NCI-H2081 (cell line): ENCODE results near the gene CD4.
A peak's percentile ranks its signal among the peaks of the same experiment; 100 is the strongest.

ENCODE experiments used
- DNase-seq, 2 experiments: peaks; one replicate each; lab custom pipeline; 2025; lab: John Stamatoyannopoulos, UW

The CD4 gene

DNA sequence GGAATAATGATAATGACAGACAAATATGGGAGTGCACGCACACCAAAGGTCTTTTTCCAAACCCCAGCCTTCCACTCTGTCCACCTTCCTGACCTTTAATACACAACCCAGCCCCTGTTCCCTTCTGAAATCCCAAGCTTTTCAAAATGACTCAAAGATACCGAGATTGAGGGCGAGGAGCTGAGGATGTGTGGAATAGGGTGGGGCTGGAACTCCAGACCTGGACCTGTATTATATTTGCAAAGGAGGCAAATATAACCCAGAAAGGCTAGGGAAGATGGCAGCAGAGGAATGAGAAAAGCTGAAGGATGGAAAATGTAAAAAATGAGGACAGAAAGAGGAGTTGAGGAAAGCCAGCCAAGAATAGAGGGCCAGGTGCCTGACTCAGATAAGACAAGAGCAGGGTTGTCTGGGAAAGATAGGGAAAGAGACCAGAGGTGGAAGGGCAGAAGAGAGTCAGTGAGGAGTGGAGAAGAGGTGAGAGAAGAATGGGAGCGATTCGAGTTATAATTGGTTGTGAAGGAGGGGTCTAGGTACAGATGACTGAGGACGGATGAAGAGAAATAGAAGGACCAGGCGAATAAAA, 24.2 kb upstream of the CD4 start:
- DNase-seq = no peak

DNA sequence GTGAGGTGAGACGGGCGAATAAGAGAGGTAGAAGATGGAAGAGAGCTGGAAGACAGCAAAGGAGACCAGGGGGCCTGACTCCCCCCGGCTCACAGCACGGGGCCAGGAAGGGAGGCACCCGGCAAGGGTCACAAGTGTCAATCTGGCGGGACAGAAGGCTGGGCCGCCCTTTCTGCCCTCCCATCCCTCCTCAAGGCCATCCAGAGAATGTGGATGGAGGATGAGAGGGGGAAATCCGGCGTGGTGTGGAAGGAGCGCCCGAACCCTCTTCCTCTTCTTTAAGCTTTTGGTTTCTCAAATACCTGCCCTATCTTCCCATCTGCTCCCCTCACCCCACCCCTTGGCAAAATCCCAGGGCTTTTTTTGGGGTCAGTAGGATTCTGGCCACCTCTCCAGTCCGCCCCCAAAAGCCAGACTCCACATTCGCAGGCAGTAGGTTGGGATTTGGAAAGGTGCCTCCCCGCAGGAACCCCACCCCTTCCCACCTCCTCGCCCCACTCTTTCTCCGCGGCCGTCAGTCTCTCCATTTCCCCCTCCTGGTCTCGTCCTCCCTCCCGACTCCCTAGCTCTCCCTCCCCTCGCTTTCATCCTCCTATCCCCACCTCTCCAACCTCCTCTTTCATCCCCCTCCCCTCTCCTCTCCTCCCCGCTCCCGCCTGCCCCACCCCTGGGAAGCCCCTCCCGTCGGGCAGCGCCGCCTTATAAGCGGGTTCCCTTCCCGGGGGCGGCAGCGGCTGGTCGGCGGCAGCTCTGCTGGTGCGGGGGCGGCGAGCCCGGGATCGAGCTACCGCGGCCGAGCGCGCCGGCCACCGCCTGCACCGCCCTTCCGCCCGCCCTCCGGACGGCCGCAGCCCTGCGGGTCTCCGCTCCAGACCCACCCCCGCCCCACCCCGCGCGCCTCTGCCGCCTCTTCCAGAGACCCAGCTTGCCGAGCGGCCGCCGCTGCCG, 23.4 kb upstream of the CD4 start, which contains the start of gene PTMS:
Gene PTMS (plus strand): TSS at position 730 of the 948 bp plus-strand sequence. CDS start 343 bp downstream, outside the sequence.
- peak; percentile 96 for DNase-seq

DNA sequence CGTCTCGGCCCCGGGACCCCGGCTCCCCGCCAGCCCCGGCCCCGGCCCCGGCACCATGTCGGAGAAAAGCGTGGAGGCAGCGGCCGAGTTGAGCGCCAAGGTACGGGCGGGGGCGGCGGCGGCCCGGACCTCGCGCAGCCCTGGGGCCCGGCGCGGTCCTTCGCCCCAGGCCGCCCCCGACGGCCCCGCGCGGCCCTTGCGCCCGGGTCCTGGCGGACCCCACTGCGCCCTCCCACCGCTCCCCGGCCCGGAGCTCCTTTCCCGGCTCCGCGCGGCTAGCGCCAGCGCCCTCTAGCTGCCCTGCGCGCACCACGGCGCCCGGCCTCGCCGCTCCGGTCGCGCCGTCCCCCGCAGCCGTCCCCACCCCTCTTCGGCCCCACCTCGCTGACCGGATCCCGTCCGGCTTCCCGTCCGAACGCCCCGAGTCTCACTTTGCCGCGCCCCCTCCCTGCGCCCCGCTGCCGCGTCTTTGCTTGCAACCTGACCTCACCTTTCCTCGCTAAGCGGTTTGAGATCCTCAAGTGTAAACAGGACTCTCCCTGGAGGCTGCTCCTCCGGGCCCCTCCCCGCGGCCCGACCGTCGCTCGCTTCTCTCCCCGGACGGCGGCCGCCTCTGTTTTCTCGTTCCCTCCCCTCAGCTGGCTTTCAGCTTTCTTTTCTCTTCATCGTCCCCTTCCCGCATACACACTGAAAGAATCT, 22.5 kb upstream of the CD4 start:
- DNase-seq = peak; percentile 64 to 71

DNA sequence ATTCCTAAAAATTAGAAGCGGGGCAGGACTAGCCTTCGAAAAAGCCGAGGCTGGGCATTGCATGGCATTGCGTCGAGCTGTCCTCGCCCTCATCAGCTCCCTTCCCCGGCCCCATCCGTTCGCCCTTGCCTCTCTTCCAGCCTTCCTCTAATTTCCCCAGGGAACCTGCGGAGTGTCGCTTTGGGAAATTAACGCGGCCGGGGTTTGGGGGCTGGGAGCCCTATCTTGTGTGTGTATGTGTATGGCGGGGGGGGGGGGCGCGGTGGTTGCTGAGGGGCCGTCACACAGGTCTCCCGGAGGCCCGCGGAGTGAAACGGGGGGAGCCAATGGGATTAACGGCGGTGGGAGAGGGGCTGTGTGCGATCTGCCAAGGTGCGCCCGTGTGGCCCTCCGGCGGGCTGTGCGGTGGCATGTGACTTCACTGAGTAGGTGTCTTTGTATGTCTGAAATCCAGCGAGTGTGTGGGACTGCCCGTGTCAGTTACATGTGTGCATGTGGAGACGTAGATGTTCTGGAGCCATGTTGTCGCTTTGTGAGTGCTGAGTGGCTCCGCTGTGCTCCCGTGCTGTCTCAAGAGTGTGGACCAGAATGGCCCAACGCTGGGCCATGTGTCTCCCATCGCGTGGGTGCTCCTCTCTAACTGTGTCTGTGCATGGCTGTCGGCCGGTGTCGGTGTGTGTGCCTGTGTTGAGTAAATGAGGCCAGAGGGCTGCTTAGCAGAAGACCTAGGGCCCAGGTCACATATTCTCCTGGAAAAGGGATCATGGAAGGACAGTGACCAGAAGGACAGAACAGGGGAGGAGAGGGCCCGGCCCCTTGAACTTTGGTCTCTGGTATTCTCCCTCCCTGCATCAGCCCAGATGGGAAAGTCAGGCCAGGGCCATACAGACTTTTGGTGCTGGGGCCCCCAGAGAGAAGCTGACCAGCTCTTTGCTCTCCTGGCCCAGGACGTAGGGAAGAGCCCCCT, 21.7 kb upstream of the CD4 start:
- peak in 1 of 2 experiments; percentile 33 for DNase-seq

DNA sequence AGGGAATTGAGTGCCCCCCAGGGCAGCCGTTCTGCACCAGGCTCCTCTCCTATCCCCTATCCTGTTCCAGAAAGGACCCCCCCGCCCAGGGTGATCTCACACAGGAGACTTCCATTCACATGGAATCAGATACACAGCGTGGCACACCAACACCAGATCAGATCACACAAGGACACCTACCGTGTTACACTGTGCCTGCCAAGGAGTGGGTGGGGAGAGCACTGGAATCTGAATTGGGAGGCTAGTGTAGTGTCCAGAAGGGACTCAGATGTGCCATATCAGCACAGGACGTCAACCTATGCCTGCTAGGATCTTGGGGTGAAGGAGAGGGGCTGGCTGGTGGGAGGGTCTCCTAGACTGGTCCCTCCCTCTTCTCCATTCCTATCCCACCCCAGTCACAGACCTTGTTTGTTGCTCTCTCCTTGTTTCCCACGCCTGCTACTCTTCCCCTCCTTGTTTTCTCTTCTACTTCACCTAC, 20.9 kb upstream of the CD4 start:
- peak; percentile 20 to 43 for DNase-seq

DNA sequence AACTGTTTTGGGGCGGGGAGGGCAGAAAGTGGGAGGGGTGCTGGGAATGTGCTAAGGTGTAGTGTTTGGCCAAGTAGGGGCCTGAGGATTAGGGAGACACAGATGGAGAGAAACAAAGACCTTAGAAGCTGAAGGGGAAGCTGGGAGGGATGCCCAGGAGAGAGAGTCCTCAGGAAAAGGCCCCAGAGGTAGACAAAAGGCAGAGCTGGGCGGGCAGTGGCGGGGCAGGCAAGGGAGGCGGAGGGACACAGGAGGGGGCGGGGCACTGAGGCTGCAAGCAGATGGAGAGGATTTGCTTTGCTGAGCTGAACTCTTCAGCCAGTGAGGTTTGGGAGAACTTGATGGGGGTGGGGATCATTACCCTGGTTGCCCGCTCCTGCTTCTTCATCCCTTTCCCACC, 20.3 kb upstream of the CD4 start:
- DNase-seq = peak in 1 of 2 experiments; percentile 32

DNA sequence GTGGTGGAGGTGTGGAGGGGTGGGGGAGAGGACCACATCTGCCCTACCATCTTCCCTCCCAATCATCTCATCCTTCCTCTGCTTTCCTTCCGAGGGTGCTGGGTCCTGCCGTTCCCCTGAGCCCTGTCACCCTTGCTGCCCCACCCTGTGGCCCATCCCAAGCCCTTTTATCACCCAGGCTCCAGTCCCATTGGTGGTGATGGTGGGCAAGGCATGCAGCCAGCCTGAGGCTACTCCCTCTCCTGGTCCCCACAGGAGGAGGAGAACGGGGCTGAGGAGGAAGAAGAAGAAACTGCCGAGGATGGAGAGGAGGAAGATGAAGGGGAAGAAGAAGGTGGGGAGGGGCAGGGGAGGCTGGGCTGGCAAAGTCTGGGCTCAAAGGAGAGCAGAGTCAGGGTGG, 19.7 kb upstream of the CD4 start:
- DNase-seq = no peak

DNA sequence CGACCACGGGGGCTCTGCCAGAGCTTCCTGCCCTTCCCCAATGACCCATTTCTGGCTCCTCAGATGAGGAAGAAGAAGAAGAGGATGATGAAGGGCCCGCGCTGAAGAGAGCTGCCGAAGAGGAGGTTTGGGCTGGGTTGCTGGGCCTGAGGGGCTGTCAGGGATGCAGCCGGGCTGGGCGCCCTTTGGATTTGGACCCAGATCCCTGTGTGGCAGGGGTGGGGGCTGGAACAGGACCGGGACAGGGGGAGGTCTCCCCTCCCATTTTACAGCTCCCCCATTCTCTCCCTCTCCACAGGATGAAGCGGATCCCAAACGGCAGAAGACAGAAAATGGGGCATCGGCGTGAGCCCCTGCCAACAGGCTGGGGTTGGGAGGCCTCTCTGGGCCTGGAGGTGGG, 19.2 kb upstream of the CD4 start:
- no peak for DNase-seq

DNA sequence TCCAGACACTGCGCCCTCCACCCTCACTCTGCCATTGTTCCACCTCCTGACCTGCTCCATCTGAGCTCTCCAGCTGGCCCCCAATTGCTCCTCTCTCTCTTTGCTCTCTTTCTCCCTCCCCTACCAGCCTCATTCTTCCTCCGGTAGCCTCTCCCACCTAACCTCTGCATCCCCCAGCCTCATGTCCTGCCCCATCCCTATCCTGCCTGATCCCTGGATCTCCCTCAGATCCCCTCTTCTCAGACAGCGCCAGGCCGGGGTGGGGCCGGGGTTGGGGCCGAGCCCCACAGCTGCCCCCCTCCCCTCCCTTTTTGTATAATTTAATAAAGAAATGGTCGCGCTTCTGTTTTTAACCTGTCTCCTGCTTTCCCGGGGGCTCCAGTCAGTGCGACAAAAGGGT, 18.7 kb upstream of the CD4 start:
- no peak for DNase-seq

DNA sequence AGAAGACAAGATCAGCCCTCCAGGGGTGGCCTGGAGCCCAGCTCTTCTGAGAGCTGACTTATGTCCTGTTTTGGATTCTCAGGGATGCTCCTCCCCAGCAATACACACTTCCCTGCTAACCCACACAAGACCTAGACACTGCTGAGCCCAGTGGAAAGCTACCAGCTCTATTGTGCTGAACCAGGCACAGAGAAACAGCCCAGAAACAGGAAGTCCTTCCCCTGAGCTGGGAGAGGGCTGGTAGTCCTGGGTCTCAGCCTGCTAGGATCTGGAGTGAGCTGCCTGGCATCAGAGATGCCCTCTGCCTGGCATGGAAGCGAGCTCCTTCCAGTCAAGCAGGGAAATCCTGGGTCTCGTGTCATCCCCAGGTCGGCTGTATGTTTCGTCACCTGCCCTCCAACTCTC, 18.2 kb upstream of the CD4 start:
- no peak for DNase-seq

DNA sequence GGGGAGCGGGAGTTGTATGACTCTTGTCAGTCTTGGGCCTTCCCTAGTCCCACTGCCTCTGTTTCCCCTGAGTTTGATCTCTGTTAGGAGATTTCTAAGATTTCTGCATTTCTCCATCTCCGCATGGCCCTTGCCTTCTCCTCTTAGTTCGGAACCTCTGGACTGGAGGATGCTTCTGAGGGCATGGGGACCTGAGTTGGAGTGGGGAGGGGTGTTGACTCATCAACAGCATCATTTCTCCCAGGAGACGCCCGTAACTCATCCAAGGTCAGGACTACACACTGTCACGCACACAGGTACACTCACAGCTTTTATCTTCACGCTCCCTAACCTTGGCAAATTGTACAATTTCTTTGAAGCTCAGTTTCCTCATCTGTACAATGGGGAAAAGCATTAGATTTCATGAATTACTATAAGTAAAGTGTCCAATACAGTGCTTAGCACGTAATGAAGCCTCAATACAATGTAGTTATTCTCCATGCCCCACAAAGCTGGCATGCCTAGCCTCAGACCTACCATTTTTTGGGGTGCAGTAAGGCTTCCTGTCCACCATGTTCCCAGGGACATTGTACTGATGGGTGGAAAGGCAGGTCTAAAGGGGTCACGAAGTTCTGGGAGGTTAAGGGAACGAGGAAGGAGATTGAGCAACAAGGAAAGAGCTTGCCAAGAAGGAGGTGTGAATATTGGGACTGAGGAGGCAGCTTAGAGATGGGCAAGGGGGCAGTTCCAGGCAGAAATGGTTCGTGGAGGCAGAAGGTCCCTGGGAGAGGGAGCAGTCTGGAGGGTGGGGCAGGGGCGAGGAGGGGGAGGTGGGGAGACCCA, 17.6 kb upstream of the CD4 start:
- DNase-seq = no peak

DNA sequence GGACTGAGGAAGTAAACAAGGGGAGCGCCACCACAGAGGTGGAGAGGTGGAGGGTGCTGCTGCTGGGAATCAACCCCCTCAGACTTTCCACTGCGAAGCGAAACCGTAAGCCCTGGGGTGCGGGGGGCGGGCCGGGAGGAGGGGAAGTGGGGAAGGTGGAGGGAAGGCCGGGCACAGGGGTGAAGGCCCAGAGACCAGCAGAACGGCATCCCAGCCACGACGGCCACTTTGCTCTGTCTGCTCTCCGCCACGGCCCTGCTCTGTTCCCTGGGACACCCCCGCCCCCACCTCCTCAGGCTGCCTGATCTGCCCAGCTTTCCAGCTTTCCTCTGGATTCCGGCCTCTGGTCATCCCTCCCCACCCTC, 17.0 kb upstream of the CD4 start, which contains the start of gene LAG3:
Gene LAG3 (plus strand): TSS at position 190 of the 365 bp plus-strand sequence. CDS start 333 bp downstream, outside the sequence.
- no peak for DNase-seq

DNA sequence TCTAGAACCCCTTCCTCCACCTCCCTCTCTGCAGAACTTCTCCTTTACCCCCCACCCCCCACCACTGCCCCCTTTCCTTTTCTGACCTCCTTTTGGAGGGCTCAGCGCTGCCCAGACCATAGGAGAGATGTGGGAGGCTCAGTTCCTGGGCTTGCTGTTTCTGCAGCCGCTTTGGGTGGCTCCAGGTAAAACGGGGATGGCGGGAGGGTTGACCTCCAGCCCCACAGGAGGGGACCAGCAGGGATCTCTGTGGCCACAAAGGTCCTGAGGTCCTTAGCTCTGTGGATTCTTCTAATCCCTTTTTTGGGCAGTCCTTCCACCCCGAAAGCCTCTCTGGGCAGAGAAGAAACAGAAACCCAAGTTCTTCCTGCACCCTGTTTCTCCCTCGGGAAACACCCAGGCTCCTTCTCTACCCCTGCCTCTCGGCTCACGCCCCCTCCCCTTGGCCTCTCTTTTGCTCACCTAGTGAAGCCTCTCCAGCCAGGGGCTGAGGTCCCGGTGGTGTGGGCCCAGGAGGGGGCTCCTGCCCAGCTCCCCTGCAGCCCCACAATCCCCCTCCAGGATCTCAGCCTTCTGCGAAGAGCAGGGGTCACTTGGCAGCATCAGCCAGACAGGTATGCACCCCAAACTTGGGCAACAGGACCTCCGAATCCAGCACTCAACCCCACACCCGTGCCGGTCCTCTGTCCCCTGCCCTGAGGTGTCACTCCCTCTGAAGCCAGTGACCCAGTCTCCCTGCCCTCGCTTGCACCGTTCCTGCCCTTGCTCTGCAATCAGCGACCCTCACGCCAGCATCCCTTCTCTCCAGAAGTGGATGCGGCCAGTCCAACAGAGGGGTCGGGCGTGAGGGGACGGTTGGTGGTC, 16.4 kb upstream of the CD4 start:
- DNase-seq = no peak

DNA sequence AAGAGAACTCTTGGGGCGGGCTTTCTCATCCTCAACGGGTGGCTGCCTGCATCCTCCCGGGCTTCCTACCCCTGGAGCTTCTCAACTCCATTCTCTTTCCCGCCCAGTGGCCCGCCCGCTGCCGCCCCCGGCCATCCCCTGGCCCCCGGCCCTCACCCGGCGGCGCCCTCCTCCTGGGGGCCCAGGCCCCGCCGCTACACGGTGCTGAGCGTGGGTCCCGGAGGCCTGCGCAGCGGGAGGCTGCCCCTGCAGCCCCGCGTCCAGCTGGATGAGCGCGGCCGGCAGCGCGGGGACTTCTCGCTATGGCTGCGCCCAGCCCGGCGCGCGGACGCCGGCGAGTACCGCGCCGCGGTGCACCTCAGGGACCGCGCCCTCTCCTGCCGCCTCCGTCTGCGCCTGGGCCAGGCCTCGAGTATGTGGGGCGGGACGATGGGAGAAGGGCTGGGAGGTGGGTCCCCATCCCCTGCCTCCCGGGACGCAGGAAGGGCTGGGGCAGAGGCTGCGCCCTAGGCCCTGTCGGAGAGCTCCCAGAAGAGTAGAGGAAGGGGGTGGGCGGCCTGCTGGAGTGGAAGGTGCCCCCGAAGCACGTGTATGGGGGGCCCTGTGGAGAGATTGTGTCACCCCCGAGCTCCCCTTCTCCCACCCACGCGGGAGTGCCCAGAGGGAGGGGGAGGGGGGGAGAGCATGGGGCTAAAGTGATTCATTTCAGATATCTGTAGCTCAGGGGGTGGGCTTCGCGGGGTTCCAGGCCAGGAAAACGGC, 15.6 kb upstream of the CD4 start:
- DNase-seq = no peak

DNA sequence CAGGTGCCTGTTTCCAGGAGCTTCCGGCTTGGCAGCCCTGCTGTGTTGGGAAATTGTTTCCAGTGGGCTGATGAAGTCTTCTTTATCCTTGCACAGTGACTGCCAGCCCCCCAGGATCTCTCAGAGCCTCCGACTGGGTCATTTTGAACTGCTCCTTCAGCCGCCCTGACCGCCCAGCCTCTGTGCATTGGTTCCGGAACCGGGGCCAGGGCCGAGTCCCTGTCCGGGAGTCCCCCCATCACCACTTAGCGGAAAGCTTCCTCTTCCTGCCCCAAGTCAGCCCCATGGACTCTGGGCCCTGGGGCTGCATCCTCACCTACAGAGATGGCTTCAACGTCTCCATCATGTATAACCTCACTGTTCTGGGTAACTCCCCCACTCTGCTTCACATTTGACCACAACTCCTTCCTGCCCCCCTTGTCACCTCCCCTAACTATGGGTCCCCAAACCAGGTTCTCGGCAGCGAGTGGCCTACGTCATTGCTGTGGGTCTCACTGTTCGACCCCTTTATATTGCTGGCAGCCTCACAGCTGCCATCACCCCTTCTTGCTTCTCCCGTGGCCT, 14.7 kb upstream of the CD4 start:
- no peak for DNase-seq

DNA sequence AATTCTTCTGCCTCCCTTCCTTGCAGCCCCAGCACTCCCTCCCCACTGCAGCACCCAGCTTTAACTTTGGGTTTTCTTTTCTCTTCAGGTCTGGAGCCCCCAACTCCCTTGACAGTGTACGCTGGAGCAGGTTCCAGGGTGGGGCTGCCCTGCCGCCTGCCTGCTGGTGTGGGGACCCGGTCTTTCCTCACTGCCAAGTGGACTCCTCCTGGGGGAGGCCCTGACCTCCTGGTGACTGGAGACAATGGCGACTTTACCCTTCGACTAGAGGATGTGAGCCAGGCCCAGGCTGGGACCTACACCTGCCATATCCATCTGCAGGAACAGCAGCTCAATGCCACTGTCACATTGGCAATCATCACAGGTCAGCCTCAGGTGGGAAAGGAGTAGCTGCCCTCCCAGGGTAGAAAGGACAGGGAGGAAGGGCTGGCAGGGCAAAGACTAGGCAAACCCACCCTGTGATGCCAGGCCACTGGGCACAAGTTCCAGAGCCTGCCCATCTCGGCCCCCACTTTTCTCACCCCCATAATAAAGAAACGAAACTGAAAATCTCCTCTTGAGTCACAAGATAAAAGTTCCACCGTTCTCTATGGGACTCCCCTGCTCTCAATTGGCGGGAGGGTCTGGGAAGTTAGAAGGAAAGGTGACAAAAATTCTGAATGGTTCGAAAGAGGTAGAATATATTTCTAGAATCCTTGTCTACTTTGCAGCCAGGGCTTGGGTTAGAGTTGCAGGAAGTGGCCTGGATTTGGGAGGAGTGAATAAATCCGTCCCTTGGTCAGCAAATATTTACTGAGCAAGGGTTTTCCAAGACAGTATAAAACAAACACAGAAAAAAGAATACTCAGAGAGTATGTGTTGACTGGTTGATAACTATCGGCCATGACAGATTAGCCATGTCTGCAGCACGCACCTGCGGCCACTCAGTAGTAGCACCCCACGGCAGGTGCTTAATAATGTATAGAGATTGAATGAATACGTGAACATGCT, 13.8 kb upstream of the CD4 start:
- no peak for DNase-seq

DNA sequence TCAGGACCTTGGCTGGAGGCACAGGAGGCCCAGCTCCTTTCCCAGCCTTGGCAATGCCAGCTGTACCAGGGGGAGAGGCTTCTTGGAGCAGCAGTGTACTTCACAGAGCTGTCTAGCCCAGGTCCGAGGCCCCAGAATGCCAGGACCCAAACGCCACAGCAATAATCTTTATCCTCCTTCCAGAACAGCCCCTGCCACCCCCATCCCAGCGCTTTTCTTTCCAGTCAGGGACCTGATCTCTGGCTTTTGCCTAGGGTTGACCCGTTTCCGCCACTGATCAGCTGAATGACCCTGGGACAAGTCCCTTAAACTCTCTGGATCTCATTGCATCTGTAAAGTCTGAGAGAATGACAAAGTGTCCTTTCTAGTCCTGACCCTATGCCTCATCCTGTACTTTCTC, 11.9 kb upstream of the CD4 start:
- DNase-seq = no peak
